Peyer's patch (tissue), 4 donors: Measurements from ENCODE around the gene SYT7.

ENCODE experiments used
- POLR2A ChIP-seq, 2 donors: fragments of 450-650 bp; IDR thresholded peaks; one replicate each; pipeline ENCODE4 v1.5.1; 2017; ENCODE audit warnings: antibody characterized with exemption in 2 of 2, mild to moderate bottlenecking in 2 of 2, moderate library complexity in 2 of 2
- TF ChIP-seq, protein P1 (sequence below), 6 experiments: fragments of 450-650 bp in 4 of 6; fragments of 200-600 bp in 2 of 6; sonication (generic) in 1 of 6; IDR thresholded peaks; one replicate each; pipeline ENCODE4 v1.5.1; 2017 to 2019; ENCODE audit warnings: antibody characterized with exemption in 6 of 6, mild to moderate bottlenecking in 3 of 6, moderate library complexity in 1 of 6

DNA sequence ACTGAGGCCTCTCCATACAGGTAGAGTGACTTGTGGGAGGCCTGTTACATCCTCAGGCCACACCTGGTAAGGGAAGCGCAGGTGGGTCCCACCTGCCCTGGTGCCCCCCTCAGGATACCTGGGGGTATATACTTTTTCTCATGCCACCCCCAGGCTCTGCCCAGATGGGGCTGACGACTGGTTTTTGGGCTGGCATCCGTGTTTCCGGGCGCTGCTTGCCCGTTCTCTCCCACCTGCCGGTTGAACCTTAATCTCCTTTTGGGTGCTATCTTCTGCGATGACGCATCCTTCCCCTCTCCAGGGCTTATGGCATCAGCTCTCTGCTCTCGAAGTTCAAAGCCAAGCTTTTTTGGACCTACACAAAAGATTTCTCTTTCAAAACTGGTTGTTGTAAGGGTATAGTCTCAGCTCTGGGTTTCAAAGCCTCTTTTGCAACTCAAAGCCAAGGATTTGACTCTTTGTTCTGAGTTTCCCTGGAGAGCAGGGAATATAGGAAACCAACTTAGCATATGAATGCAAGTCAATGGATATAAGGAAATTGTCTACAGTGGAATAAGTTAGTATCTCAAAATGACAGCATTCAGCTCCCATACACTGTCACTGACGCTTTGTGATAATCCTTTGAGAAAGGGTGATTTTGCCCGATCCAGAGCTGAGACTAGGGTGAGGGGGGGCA lies 80.9 kb downstream of the SYT7 start:
- TF ChIP-seq, protein P1, sequence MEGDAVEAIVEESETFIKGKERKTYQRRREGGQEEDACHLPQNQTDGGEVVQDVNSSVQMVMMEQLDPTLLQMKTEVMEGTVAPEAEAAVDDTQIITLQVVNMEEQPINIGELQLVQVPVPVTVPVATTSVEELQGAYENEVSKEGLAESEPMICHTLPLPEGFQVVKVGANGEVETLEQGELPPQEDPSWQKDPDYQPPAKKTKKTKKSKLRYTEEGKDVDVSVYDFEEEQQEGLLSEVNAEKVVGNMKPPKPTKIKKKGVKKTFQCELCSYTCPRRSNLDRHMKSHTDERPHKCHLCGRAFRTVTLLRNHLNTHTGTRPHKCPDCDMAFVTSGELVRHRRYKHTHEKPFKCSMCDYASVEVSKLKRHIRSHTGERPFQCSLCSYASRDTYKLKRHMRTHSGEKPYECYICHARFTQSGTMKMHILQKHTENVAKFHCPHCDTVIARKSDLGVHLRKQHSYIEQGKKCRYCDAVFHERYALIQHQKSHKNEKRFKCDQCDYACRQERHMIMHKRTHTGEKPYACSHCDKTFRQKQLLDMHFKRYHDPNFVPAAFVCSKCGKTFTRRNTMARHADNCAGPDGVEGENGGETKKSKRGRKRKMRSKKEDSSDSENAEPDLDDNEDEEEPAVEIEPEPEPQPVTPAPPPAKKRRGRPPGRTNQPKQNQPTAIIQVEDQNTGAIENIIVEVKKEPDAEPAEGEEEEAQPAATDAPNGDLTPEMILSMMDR (IDR thresholded peaks at IDR 0.05) = no peak
- no peak for TF ChIP-seq POLR2A (IDR thresholded peaks at IDR 0.05)
